ELR (cell line): ENCODE results near the gene CMTM7.

Source experiments
- DNase-seq: peaks from one replicate; pipeline ENCODE4 v3.0.0-alpha.2; 2015; ENCODE audit warnings: low read depth

Gene CMTM7, protein sequence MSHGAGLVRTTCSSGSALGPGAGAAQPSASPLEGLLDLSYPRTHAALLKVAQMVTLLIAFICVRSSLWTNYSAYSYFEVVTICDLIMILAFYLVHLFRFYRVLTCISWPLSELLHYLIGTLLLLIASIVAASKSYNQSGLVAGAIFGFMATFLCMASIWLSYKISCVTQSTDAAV

DNA sequence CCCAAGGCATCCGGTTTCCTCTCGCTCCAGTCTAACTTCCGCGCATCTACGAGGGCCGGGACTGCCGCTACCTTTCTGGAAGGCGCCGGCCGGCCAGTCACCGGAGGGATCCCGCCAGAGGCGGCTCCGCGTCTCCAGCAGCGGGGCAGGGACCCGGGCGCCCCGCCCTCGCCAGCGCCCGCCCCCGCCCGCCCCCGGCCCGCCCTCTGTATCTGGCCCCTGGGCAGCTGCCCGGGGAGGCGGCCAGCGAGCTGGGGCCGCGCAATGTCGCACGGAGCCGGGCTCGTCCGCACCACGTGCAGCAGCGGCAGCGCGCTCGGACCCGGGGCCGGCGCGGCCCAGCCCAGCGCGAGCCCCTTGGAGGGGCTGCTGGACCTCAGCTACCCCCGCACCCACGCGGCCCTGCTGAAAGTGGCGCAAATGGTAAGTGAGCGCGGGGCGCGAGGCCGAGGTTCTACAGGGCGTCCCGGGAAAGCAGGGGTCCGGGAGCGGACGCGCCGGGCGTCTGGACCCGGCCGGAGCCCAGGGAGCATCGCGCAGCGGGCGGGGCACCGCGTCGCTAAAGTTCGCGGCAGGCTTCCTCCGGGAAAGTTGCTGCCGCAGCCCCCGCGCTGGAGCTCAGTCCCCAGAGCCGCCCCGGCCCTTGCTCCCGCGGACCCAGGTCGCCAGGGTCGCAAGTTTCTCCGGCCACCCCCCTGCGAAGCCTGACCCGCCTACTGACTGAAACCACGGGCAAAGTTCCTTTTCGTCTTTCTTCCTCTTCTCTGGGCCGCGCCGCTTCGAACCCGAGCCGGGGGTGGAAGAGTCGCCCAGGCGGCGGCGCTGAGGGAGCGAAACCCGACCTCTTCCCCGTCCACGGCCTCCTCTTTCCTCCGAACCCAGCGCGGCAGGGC is at the start of gene CMTM7:
Gene CMTM7 (plus strand): TSS at position 211 of the 893 bp plus-strand sequence. CDS start 54 bp downstream, at position 265.
- peak; percentile 78 for DNase-seq

DNA sequence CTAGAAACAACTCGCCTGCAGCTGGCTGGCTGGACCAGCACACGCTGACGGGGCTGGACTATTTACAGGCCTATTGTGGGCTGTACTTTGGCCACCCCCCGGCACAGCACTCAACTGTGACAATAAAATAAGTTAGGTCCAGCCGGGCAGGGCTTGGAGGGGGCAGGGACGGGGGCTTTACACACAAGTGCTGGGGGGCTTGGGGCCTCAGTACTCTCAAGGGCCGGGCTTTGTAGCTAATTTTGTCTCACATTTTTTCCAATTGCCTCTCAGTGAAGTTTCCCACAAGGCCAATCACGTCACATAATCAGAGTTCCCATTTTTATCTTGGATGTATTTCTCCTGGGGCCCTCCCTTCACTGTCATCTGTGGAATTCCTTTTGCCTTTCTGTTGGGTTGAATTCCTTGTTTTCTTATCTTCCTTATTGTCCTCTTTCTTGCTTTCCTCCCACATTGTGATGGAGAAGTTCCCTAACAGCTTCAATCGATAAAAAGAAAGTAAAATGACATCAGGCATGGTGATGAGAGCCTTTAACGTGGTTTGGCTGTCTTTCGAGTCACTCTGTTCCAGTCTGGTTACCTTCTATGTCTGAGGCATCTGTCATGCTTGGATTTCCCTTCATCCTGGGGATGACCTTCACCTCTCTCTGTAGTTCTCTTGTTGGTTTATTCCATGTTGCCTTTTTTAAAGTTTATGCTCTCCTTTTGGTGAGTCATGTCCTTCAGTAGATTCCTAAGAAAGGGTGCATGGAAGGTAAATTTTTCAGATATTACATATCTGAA is 44.1 kb upstream of the CMTM7 start:
- DNase-seq = no peak

DNA sequence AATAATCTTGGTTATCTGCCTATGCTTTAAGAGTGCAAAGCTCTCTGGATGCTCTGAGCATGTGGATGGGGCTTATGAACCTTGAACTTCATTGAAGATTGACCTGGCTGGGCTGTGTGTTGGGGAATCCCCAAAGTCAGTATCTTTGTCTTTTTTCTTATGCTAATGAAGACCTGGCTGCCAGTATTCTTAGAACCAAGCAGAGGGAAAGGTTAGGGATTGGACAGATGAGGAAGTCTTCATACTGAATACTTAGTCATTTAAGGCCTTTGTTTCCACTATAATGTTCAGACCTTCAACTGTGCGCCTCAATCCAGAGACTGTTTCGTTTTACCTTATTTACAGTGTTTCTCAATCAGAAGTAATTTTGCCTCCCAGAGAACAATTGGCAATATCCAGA is 42.5 kb upstream of the CMTM7 start:
- DNase-seq = no peak

DNA sequence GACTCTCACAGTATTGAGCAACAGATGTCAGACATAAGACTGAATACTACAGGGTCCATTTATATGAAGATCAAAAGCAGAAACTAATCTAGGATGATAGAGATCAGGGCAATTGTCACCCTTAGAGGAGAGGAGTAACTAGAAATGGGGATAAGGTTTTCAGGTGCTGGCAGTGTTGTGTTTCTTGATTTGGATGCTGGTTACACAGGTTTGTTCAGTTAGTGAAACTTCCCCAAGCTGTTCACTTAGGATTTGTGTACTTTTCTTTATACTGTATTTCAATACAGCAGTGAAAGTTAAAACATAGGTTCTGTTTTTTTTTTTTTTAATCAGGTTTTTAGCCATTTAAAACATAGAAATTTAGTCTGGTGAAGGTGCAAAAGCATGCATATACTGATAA is 39.1 kb upstream of the CMTM7 start:
- DNase-seq = no peak

DNA sequence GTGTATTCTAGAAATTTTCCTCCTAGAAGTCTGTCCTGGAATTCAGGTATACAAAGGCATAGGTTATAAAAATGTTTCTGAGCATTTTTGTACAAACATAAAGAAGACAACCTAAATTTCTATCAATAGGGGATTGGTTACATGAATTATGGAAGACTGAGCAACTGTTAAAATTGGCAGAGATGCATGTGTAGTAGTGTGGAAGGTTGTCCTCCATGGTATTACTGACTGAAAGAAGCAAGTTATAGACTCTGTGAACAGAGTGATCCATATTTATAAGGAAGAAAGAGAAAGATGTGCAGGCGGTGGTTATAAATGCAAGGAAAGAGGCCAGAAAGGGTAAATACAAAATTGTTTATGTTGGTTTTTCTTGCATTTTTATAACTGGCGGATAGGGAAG is 38.3 kb upstream of the CMTM7 start:
- no peak for DNase-seq

DNA sequence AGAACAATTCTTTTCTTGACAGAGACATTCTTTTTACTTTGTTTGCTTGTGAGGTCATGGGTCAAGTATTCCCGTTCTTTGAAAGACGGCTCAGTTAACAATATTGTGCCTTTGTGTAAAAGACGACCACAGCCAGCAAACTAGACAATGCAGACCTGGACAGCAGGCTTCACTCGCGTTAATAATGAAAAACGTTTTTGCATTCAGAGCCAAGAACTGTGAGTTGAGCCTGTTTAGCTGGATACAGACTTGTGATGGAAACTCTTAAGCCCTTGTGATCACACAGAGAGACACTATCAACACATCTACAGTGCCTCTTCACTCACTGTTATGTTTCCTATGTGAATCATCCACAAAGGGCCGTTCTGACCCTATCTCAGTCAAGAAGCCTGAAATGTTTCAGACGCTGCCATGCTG is 37.3 kb upstream of the CMTM7 start:
- no peak for DNase-seq

DNA sequence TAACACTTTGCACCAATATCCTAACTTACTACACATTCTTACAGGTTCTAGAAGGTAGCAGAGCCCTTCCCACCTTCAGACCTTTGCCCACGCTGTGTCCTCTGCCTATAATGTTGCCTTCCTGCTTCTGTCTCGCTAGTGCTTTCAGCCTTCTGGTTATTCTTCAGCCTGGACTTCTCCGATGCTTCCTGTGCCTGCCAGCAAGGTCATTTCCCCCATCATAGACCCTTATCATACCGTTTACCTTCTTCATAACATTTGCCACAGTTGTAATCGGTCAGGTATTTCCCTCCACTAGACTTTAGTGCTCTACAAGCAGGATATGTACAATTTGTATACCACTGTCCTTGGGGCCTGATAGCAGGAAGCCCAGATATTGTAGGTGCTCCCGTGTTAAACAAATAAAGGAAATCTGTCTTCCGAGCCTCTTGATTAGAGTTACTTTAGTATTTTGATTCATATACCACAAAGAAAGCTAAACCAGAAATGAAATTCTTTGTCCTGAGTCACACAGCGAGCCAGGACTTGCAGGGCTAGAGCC is 35.8 kb upstream of the CMTM7 start:
- DNase-seq = no peak

DNA sequence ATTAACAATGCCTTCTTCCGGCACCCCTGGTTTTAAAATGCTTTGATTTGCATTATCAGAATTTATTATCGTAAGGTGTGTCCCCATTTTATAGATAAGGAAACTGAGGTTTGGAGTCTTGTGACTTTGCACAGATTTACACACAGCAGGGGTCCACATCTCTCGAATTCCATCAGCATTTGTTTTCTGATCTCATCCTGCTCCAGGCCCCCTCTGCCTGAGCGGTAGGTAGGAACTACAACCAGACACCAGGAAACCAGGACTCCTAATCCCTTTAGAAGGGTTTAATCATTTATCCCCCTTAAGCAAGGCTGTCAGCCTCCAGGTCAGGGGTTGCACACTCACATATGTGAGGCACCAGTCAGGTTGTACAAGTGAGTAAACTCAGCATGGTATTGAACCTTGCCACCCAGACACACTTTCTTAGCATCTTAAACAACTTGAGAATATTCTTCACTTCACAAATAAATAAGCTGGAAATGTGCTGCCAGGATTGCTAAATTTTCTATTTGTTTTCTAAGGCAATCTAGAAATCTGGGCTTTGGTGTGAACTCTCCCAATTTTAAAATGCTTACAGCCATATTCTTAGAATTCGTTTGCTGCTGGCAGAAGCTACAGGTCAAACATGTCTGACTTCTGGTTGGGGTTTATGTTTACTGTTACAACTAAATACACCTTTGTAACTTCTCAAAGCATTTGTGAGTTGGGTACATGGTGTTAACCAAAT is 31.7 kb upstream of the CMTM7 start:
- no peak for DNase-seq

DNA sequence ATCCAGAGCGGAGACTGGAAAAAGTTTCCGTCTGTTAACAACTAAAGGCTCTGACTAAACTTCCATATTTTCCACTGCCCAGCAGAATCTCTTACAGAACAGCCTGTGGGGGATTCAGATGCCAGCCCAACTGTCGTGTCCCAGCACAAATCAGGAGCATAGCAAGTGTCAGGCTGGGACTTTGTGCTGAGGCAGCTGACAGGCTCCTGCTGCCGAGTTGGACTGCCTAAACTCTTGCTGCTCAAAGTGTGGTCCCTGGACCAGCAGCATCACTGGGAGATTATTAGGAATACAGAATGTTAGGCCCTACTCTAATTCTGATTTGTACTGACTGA is 31.2 kb upstream of the CMTM7 start:
- DNase-seq = no peak

DNA sequence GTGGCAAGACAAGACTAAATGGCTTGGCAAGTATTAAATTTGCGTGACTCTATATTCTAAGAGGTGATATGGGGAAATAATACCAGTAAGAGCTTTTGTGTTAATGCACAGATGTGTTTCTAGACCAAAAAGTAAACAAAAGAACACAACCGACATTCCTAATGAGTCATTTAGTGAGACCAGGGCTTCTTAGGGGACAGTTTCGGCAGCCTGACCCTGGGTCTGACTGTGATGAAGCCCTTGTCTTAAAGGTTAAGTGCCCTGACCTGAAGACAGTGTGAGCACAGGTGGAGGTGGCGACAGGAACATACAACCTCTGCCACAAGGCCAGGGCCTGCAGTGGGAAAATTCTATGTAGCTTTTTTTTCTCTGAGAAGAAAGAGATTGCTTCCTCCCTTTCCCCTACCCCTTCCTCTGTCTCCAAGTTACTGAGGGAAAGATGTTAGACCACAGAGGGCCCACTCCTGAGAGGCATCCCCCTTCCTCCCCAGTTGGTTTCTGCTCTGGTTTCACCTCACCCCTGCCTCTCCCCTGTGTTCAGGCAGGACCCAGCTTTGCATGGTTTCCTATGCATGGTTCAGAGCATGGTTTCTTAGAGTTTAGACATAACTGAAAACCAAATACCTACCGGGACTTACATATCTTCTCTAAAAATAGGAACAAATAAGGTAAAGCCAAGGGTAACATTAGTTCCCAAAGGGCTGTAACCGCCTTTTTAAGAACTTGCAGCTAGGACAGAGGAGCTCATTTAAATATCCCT is 24.8 kb upstream of the CMTM7 start:
- peak; percentile 65 for DNase-seq

DNA sequence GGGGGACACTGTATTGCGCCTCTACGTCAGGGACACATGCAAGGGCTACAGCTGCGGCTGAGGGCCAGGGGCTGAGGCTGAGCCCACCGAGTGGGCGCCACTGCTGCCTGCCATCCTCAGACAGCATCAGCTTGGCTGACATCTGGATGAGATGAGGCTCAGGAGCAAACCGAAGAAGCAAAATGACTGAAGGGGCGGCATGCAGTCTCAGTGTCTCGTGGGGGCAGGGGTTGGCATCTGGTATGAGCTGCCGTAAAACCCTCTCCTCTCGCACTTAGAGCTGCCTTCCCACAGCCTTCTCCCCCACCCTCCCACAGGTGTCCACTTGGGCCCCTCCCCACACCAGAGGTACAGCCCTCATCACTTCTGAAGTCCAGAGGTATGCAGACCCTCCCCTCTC is 24.2 kb upstream of the CMTM7 start:
- DNase-seq = no peak

DNA sequence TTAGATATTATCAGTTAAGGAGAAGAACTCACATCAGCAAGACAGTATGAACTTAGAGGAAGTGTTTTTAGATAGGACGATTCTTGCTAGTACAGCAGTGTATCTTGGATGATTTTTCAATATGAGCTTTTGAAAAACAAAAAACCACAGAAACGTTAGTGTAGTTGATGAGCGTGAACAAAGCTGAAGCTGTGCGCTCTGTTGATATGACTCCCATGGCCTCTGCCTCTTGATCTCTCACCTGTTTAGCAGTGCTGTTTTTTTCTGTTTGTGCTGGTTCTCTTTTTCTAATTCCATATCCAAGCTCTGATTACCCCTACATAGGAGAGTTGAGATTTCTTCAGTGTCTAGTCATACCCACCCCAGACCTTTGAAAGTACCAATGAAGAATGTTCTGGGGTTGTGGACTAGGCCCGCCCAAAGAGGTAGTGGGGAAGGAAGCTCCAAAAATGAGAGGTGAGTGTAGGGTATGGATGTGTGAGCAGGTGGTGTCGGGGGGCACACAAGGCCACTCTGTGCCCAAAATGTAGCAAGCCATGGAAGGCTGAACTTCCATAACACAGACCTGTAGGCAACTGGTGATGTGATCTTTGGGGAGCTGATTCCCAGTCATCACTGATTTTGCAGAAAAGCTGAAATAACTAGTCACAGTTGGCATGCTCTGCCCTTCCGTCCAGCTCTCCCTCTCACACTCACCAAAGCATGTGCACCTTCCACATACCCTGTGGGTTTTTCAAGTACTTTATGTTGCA is 20.0 kb upstream of the CMTM7 start:
- DNase-seq = no peak

DNA sequence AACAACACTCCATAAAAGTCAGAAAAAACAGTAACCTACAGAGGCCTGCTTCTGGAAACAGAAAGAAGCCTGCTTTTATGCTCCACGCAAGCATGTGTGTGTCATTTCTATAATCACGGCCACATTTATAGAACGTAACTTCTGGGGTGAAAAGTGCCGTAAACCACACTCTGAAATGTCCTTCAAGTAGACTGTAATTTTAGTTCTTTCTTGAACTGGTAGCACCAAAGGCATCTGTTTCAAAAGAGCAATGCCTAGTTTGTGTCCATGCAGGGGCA is 19.5 kb upstream of the CMTM7 start:
- DNase-seq = no peak

DNA sequence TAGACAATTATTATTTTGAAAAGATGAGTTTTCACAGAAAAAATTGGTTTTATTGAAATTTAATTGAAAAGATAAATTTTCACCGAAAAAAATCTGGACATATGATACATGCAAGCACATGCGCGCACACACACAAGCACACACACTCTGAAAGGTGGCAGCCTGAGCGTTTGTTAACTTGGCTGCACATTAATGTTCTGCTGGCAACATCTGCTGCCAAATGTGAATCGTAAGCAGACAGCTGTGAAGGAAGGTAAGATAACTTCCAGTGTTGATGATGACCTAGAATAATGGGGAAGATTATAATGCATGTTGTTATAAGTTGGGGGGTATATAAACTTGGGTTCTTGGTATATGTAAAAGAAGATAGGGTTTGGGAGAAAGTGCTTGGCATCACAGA is 18.4 kb upstream of the CMTM7 start:
- DNase-seq = no peak

DNA sequence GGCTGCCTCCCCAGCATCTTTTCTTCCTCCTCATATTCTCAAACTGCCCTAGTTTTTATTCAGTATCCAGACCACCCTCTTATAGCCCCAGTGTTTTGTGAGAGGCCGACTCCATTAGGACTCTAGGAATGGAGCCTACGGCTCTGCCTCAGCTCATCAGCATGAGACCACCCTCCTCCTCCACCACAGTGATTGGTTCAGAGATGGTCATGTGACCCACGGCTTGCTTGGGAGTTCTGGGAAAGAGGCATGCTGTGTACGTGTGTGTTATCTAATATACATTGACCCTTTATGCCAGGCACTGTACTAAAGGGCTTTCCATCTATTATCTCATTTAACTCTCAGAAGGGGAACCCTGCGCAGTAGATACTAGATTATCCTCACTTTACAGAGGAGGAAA is 17.8 kb upstream of the CMTM7 start:
- DNase-seq = no peak

DNA sequence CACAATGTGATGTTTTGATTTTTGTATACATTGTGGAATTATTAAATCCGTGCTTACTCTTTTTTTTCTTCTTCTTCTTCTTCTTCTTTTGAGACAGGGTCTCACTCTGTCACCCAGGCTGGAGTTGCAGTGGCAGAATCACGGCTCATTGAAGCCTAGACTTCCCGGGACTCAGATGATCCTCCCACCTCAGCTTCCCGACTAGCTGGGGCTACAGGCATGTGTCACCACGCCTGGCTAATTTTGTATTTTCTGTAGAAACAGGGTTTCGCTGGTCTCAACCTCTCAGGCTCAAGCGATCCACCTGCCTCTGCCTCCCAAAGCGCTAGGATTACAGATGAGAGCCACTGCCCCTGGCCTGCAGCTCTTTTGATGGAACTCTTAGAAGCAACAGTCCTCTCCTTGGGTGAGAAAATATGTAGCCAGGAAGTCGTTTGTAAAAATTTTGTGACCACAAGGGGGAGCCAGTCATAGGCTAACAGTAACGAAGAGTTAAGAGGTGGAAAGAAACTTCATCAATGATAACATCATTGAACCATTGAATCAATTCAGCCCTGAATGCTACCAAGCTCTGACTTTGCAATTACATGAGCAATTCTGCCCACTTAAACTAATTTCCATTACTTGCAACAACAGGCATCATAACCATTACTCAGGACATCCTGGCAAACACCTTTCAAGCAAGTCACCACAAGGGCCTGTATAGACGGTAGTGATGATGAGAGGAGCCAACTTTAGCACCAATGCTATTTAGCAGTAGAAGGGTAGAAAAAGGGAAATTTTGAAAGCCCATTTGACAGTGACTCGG is 16.7 kb upstream of the CMTM7 start:
- peak; percentile 75 for DNase-seq

DNA sequence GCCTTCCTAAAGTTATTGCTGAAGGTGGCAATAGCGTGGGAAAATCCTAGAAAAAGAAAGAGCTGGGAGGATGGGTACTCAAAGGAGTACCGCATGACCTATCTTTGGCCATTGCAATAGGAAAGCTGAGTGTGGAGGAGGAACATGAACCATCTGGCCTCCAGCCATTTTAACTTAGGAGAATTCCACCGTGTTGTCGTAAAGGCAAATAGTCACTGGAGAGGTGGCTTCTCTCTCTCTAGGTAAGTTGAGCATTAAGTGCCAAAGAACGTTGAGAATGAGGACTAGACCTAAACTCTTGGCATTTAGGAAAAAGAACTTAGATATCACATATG is 16.1 kb upstream of the CMTM7 start:
- DNase-seq = no peak

DNA sequence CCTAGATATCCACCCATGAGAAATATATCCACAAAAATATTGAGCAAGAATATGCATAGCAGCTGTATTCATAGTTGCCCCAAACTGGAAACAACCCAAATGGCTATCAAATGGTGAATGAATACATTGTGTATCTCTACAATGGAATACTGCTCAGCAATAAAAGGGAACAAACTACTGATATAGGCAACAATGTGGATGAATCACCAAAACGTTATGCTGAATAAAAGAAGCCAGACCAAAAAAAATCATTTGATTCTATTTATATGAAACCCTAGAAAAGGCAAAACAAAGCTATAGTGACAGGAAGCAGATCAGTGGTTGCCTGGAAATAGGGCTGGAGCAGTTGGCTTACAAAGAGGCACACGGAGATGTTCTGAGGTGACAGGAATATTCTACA is 15.5 kb upstream of the CMTM7 start:
- DNase-seq = no peak

DNA sequence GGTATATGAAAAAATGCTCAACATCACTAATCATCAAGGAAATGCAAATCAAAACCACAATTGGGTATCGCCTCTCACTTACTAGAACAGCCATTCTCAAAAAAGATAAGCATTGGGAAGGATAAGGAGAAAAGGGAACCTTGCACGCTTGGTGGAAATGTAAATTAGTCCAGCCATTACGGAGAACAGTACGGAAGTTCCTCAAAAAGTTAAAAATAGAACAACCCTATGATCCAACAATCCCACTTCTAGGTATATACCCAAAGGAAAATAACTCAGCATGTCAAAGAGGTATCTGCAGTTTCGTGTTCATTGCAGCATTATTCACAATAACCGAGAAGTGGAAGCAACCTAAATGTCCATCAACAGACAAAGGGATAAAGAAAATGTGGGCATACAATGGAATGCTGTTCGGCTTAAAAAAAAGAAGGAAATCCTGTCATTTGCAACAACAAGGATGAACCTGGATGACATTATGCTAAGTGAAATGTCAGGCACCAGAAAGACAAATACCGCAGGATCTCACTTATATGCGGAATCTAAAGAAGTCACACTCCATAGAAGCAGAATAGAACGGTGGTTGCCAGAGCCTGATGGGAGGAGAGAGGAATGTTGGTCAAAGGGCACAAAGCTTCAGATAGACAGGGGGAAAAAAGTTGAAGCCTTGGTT is 11.7 kb upstream of the CMTM7 start:
- no peak for DNase-seq

DNA sequence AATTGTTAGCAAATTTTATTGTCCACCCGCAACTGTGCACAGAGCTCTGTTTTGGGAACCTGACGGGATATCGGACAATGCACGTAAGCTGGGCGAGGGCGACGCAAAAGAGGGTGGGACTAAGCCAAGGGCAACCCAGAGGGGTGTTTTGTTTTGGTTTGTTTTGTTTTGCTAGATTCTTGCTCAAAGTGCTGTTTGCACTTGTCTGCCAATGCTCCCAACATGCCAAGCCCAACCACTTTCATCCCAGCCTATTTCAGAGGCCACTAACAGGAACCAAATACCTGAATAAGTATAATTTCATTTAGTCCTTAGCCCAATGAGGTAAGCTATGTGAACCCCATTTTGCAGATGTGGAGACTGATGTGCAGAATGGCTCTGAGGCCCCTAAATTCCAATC is 9.7 kb upstream of the CMTM7 start:
- no peak for DNase-seq
